GM19025 (cell line): ENCODE results near the gene UQCC5.

Source experiments
- ATAC-seq: cut with Tn5 transposase; IDR thresholded peaks from one replicate; pipeline ENCODE4 v1.9.1; 2021; ENCODE audit warnings: mild to moderate bottlenecking, low read depth, moderate library complexity; ENCODE audit not compliant: unreplicated experiment

UQCC5 gene, protein sequence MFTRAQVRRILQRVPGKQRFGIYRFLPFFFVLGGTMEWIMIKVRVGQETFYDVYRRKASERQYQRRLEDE

DNA sequence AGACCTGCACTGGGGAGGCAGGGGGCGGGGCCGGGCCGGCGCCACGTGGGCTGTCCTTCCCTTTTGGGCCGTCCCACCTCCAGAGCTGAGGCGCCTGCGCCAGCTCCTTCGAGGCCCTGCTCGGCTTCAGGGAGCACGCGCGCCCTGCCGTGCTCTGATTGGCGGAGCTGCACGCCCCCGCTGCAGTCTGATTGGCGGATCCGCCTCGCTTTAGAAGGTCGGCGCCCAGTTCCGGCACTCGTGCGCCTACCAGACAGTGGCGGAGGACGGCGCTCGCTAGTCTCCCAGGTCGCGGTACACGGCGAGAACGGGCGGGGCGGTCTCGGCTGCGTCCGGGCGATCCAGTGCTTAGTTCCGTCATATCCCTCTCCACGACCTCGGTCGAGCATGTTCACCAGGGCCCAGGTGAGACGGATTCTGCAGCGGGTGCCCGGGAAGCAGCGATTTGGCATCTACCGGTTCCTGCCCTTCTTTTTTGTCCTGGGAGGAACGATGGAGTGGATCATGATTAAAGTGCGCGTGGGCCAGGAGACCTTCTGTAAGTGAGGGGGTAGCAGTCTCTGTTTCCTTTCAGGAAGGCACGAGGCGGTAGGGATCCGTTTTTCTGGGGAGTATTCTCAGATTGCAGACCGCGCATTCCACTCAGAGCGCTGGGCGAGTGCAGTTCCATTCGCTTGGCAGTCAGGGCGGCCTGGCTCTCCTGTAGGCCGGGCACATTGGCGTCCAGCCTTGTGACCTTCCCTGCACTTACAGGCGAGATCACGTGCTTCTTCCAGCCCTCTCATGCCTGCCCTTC, at the start of gene UQCC5:
TSS of gene UQCC5 (plus strand) at position 237 of the 796 bp plus-strand sequence. CDS start at position 388, 151 bp downstream.
- peak; percentile 79 for ATAC-seq

- ATAC-seq, result no peak
Observed at GRCh38 chr3:52487050-52487787, 49.2 kb upstream of the UQCC5 start.

GRCh38 chr3:52487788-52488691, 48.4 kb upstream of the UQCC5 start:
- no peak for ATAC-seq

DNA sequence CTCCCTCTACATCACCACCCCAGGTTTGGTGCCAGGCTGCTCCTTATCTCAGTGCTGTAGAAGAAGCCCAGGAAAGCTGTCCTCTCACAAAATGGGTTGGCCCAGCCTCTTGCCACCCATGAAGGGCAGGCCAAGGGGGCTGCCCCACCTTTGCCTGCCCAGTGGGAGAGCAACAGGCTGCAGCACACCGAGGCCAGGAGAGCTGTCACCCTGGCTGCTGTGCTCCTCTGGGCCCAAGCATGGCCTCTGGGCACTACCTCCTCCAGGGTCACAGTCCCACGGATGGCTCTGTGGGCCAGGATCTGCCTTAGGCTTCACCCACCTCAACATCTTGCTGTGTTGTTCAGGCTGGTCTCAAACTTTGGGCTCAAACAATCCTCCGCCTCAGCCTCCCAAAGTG, 47.7 kb upstream of the UQCC5 start:
- ATAC-seq, result no peak

DNA sequence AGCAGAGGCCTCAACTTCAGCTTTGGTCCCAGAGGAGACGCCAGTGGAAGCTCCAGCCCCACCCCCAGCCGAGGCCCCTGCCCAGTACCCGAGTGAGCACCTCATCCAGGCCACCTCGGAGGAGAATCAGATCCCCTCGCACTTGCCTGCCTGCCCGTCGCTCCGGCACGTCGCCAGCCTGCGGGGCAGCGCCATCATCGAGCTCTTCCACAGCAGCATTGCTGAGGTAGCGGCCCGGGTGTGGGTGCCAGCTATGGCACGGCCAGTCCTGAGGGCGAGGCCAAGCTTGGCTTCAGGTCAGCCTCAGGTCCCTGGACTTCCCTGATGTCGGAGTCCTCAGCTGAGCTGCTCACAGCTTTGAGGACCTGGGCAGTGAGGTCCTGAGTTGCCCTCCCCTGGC, 47.0 kb upstream of the UQCC5 start:
- no peak for ATAC-seq

GRCh38 chr3:52490035-52490938, 46.1 kb upstream of the UQCC5 start:
- no peak for ATAC-seq

DNA sequence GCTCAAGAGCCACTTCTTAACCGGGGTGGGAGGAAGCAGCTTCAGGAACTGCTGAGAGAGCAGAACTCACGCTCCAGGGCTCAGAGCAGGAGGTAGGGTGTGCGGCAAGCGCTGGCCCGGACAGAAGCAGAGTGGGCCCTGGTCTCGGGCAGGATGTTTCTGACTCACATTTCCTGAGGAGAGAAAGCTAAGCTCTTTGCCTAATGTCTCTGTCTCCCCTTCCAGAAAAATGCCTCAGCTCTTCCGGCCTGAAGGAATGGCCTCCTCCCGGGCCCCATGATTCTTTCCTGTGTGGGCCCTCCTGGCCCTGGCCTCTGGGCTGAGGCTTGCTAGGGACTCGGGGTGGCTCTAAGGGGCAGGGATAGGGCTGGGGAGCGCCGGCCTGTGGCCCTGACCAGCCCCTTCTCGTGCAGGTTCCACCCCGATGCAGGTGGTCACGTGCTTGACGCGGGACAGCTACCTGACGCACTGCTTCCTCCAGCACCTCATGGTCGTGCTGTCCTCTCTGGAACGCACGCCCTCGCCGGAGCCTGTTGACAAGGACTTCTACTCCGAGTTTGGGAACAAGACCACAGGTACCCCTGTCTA, 45.4 kb upstream of the UQCC5 start:
- no peak for ATAC-seq

DNA sequence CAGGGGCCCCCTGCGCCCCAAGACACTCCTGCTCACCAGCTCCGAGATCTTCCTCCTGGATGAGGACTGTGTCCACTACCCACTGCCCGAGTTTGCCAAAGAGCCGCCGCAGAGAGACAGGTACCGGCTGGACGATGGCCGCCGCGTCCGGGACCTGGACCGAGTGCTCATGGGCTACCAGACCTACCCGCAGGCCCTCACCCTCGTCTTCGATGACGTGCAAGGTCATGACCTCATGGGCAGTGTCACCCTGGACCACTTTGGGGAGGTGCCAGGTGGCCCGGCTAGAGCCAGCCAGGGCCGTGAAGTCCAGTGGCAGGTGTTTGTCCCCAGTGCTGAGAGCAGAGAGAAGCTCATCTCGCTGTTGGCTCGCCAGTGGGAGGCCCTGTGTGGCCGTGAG, 44.3 kb upstream of the UQCC5 start:
- ATAC-seq, result no peak

GRCh38 chr3:52493232-52494017, 43.0 kb upstream of the UQCC5 start:
- no peak for ATAC-seq

- no peak for ATAC-seq
Observed at GRCh38 chr3:52494445-52494844, 42.0 kb upstream of the UQCC5 start.

- no peak for ATAC-seq
Observed at GRCh38 chr3:52494886-52495495, 41.4 kb upstream of the UQCC5 start, which contains the start of gene STAB1. Gene STAB1 (plus strand): TSS chr3:52495338. CDS start chr3:52495414, 76 bp downstream.

GRCh38 chr3:52495777-52496602, 40.4 kb upstream of the UQCC5 start:
- ATAC-seq, result no peak

DNA sequence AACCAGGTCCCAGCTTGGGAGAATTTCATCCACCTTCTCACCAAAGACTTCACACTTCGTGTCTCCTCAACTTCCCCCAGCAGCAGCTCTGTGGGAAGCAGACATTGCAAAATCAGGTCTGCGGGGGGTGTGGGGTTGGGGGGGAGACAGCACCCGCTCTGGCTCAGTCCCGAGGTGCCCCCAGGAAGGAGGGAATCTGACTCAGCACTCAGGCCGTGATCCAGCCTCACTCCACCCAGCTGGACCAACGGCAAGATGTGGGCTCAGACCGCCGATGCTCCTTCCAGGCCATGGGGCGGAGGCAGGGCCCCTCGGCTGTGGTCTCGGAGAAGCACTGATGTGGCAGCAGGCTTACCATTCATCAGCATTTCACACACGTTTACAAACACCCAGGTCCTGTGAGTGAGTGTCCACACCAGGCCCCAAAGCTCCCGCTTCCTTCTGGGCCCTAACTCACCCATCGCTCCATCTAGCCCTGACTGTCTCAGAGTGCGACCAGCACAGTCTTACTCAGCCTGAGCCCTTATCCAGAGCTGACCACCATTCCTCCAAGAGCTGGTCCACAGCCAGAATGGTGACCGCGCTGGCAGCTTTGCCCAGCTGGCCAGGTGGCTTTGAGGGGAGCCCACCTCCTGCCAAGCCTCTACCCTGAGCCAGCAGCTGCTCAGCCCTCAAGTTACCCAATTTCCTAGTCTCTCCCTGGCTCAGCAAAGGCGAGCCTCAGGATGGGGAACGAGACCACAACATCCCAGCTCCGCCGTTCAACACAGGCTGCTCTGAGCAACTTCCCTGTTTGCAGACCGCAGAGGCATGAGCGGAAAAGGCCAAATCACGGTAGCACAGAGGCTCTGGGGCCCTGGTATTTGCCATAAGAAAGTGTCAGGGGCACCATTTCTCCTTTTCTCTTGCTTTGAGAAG, 38.0 kb upstream of the UQCC5 start:
- no peak for ATAC-seq

GRCh38 chr3:52501046-52501445, 35.4 kb upstream of the UQCC5 start:
- ATAC-seq, result no peak

DNA sequence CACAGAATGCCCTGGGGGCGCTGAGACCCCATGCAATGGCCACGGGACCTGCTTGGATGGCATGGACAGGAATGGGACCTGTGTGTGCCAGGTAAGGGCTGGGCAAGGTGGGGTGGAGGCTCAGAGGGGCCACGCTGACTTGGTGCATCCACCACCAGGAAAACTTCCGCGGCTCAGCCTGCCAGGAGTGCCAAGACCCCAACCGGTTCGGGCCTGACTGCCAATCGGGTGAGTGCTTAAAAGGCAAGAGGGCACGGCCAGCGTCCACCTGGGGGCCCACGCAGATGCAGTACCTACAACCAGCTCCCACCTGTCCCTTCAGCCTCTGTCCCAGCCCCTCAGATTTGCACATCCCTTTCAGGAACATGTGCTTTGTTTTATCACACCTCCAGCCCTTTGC, 34.4 kb upstream of the UQCC5 start:
- ATAC-seq, result no peak

DNA sequence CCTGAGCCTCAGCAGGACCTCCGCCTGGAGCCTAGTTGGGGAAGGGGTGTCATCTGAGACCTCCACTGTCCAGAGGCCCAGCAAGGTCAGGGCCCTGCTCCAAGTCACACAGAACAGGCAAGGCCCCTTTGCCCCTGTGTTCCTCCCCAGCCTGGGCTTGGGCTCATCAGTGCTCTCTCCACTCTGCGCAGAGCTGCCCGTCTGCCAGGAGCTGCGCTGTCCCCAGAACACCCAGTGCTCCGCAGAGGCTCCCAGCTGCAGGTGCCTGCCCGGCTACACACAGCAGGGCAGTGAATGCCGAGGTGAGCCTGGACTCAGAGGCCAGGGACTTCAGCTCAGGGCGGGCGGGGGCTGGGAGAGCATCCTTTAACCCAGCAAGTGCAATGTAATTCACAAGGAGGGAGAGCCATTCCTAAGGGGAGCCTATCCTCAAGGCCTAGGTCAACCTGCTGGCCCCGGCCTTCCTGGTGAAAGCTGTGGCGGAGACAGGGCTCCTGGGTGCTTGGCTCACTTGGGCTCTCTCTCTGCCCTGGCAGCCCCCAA, 33.5 kb upstream of the UQCC5 start:
- no peak for ATAC-seq
